Stimulated activated naive CD4-positive, alpha-beta T cell treated with Interleukin-2 at 50 U/mL for 16 hours (primary cell): Measurements from ENCODE around the gene SPINK5.
"Not testable (repeated sequence)": the region's sequence is repeated elsewhere in the genome, so short reads cannot be mapped to it uniquely, and the experiment has no call there.

Experiments used
- DNase-seq: peaks from one replicate; lab custom pipeline; 2025; lab: John Stamatoyannopoulos, UW

Gene SPINK5

DNA sequence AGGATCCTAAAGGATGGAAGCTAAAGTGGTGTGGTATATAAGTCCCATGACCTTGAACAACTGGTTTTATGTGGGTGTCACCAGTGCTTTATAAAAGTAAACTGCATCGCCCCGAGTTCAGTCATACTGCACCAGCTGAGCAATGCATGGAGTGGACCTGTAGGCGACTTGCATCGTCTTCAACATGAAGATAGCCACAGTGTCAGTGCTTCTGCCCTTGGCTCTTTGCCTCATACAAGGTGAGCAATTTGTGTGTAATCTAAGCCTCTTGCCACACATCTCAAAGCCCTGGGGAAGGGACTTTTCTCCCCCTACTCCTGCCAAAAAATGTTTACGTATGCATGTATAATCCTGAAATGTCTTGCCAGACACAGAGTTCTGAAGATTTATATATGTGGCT lies at the start of gene SPINK5:
SPINK5 (plus strand) TSS at position 120 of the 400 bp plus-strand sequence; CDS start at position 185, 65 bp downstream.
- no peak for DNase-seq

- no peak for DNase-seq
Observed at GRCh38 chr5:148014276-148014675, 49.5 kb upstream of the SPINK5 start.

- DNase-seq = no peak
Observed at GRCh38 chr5:148020257-148020988, 43.4 kb upstream of the SPINK5 start.

- DNase-seq = no peak
Observed at GRCh38 chr5:148027505-148027904, 36.3 kb upstream of the SPINK5 start.

GRCh38 chr5:148029131-148029530 lies 34.6 kb upstream of the SPINK5 start:
- DNase-seq = no peak

- DNase-seq = no peak
Observed at GRCh38 chr5:148033134-148033533, 30.6 kb upstream of the SPINK5 start.

DNA sequence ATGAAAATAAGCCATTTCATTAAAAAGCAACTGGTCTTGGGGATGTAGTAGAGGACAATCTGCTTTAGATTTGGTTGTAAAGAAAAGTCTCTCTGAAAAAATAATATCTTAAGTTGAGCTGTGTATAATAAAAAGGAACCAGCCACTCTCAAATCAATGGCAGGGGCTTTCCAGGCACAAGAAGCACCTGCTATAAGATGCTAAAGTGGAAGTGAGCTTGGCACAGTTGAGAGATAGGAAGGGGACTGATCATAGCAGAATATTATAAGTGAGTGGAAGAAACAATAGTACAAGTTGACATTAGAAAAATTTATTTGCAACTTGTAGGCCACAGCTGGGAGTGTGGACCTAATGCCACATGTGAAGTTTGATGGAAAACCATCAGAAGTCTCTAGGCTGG lies 28.1 kb upstream of the SPINK5 start:
- DNase-seq = no peak

DNA sequence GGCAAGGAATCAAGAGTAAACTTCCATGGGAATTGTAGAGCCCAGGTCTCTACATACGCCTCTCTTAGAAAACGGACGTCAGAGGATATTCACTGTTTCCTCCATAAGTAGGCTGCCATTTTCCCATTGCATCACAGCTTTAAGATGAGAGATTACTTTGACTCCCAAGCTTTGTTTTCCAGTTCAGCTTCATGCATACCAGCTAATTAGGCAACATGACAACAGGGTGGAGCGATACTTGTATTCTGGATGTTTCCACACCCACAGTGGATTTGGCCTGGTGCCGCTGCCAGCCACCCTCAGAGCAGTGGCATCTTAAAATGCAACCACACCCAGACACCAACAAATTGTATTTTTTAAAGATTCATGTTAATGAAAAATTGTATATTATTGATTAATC lies 20.9 kb upstream of the SPINK5 start:
- no peak for DNase-seq

DNA sequence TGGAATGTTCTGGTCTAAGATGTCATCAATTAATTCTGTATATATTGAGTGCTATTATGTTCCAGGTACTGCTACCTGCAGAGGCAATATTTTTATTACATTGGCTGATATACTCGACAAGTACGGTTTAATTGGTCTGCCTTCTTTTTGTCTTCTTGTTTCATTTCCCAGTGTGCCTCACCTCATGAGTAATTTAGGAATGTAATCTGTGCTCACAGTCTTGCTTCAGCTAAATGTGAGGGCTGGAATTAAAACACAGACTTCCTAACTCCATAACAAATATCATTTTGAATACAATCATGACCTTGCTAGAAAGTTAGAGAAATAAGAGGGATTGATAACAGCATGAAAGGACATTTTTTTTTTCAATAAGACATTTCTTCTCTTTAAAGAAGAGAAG lies 20.1 kb upstream of the SPINK5 start:
- no peak for DNase-seq

DNA sequence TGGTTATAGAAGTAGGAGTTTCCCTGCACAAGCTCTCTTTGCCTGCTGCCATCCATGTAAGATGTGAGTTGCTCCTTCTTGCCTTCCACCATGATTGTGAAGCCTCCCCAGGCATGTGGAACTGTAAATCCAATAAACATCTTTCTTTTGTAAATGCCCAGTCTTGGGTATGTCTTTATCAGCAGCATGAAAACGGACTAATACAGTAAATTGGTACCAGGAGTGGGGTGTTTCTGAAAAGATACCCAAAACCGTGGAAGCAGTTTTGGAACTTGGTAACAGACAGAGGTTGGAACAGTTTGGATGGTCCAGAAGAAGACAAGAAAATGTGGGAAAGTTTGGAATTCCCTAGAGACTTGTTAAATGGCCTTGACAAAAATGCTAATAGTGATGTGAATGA lies 8.6 kb upstream of the SPINK5 start:
- DNase-seq = not testable (repeated sequence)

GRCh38 chr5:148060309-148060708 lies 3.5 kb upstream of the SPINK5 start:
- no peak for DNase-seq

DNA sequence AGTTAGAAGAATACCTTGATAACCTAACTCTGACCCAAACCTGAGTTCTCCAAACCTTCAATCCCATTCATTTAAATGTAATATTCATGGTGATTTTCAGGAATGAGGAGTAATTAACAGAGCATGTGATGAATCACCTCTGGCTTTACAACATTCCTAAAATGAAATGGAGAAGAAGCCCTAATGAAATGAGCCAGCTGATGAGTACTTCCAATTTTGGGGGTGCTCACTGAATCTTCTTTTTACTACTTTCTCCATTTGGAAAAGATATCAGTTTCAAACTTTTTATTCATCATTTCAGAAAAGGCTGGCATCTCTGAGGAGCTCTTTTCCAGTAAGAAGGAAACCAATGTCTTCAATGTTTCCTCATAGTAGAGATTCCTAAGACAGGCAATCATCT lies 2.9 kb upstream of the SPINK5 start:
- DNase-seq = no peak

GRCh38 chr5:148070621-148071020 lies 6.8 kb downstream of the SPINK5 start:
- DNase-seq = no peak

DNA sequence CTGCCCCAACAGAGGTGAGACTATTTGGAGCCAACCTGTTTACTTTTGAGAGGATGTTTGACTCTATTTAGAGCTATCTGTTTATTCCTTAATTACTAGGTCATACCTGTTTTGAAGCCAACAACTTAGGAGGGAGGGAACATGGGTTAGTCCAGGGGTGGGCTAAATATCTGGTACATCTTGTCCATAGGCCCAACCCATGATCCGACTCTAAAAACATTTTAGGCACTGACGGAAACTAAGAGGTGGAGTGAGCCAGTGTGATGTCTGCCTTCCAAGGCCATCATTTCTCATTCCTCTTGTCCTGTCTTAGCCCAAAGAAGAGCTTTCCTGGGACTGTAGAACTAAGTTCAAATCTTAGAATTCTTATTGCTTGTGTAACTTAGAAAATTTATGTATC lies 8.4 kb downstream of the SPINK5 start:
- DNase-seq = no peak

DNA sequence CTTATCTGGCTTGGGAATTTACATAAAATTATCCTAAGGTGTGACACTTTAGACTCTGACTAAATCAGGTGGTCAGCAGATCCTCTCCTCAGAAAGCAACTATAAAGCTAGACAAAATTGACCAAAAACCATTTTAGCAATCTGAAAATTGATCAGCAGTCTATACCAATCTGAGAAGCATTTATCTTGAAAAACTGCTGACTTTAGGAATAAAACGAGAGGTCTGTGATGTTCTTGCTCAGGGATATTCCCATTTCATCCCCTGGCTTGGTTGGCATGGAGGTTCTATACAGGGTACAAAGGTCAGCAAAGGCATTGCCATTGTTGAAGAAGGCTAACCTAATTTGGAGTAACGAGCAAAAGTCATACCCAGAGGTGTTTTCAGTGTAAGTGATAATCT lies 11.7 kb downstream of the SPINK5 start:
- no peak for DNase-seq

DNA sequence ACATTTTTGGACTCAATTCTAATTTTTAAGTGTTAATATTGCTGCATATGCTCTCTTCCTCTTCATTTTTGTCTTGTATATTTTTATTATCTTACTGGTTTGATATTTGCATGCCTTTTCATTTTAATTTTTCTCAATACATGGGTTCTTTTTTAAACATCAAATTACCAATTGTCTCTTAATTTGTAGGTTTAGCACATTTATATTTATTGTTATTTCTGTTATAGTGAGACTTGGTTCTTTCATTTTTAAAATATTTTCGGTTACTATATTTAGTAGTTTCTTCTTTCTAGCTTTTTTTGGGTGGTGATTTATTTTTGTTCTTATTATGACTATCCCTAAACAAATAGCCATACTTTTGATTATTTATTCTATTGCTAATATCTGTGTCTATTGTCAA lies 19.4 kb downstream of the SPINK5 start:
- no peak for DNase-seq

DNA sequence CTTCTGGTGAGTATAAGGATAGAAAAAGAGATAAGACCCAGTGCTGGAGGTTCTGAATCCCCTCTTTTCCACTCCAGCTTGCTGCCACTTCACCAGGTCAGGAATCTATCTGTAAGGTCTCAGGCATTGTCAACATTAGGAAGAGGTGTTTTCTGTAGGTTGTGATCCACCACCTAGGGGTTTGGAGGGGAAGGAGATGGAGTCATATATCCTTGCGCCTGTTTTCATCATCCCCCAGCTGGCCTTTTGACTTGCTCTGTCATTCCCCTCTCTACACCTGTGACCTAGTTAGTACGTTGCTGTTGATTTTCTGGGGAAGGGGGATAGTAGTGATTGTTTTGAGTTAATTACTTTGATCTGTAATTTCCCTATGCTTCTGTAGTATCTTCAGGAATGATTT lies 20.5 kb downstream of the SPINK5 start:
- no peak for DNase-seq

DNA sequence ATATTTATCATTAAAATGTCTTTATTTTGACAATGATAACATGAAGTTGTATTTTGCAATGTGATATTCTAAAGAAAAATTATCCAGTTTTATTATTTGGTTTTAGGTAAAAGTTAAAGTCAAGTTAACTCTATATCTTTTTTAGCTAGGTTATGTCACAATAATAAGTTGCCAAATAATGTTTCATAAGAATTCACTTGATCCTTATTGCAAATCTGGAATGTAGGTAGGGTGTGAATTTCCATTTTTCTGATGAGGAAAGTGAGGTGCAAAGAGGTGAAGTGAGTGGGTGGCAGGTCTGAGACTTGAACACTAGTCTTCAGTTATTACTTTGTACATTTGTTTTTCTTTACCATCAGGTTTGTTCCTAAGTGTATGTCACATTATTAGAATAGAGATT lies 21.5 kb downstream of the SPINK5 start:
- no peak for DNase-seq

- no peak for DNase-seq
Observed at GRCh38 chr5:148085977-148086705, 22.4 kb downstream of the SPINK5 start.

DNA sequence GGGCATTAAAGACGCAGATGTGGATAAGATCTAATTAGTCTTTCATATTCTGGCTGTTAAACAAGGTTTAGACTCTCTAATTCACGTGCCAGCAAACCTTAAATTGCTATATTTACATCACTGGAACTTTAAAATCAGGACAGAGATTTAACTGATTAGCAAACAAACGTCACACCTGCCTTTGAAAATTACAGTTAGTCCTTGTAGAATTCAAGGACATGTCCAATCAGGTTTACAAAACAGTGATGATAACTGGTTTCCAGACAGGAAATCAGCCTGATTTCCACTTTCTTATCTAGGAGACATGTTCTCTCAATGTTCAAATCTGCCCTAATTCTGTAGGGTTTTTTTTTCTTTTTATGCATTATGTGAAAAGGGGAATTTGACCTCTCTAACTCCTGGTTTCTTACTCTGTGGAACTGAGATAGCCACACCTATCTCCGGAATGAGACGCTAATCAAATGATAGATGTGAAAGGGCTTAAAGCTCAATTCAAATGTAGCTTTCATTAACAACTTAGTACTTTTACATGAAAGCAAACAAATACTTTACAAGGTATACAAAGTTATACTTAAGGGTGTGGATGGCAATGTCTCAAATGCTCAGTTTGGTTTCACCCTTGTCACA lies 26.5 kb downstream of the SPINK5 start:
- DNase-seq = no peak

- no peak for DNase-seq
Observed at GRCh38 chr5:148090773-148091250, 27.0 kb downstream of the SPINK5 start.

DNA sequence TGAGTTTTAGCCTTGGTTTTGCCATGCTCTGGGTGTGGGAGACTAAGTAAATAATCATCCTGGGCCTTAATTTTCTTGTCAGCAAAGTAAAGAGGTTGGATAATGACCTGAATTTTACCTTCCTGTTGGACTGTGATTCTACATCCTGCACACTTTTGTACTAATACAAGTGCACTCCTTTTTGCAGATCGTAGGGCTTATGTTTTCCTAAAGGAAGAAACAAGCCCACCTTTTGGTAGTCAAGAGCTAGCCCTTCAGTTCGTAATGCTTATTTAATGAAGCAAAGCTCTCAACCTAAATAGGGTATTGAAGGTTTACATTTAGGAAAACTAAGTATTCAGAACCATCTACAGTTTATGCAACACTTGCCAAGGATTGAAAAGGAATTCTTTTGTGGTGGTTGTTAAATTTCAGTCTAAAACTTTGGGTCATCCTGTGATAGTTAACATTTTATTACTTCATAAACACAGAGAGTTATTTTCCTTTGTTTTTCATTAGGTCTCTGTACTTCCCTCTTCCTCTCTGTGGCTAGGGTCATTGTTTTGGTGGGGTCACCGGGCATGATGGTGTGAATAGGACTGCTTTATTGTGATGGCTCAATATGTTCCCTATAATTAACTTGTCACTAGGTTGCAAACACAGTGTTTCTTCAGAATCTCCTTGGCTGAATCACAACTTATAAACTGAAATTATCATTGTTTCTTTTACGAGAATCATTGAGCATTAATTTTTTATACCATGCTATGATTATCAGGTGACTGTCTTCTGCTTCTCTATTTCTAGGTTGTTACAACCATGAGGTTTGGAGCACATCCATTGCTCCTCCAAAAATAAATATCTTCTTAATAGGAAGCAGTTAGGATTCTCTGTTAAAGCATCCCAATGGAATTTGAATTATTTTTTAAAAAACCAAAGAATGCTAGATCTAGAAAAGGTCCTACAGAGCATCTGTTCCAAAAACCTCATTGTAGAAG lies 28.5 kb downstream of the SPINK5 start:
- no peak for DNase-seq
